NB4 (cell line): ENCODE results near the gene HSFX1.
"Not testable (repeated sequence)": the region's sequence is repeated elsewhere in the genome, so short reads cannot be mapped to it uniquely, and the experiment has no call there.

Experiments
- TF ChIP-seq, protein P1 (sequence below): IDR thresholded peaks from 2 replicates; pipeline ENCODE4 v1.6.1; 2011; ENCODE audit warnings: low read depth, low read length
- TF ChIP-seq, protein P2 (sequence below): IDR thresholded peaks from one replicate; pipeline ENCODE4 v1.5.1; 2012; ENCODE audit warnings: low read depth, low read length

DNA sequence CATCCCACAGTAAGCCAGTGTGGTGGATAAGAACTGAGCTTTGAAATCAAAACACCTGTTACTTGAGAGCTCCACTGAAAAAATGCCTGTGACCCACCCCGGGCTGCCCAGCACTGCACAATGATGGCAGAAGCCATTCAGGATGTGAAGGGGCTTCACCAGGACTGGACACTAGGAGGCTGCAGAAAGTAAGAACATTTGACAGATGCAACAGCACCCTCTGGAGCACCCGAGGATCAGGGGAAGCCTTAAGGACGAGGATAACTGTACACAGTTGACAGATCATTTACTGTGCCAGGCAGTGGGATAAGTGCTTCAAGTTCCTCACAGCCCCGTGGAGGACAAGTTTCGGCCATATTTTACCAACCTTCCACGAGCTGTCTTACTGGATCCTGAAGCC lies 31.6 kb upstream of the HSFX1 start:
- TF ChIP-seq, protein P1, sequence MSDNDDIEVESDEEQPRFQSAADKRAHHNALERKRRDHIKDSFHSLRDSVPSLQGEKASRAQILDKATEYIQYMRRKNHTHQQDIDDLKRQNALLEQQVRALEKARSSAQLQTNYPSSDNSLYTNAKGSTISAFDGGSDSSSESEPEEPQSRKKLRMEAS, result not testable (repeated sequence)
- TF ChIP-seq, protein P2, sequence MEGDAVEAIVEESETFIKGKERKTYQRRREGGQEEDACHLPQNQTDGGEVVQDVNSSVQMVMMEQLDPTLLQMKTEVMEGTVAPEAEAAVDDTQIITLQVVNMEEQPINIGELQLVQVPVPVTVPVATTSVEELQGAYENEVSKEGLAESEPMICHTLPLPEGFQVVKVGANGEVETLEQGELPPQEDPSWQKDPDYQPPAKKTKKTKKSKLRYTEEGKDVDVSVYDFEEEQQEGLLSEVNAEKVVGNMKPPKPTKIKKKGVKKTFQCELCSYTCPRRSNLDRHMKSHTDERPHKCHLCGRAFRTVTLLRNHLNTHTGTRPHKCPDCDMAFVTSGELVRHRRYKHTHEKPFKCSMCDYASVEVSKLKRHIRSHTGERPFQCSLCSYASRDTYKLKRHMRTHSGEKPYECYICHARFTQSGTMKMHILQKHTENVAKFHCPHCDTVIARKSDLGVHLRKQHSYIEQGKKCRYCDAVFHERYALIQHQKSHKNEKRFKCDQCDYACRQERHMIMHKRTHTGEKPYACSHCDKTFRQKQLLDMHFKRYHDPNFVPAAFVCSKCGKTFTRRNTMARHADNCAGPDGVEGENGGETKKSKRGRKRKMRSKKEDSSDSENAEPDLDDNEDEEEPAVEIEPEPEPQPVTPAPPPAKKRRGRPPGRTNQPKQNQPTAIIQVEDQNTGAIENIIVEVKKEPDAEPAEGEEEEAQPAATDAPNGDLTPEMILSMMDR, result not testable (repeated sequence)
